ENCODE data around the gene KARS1. TPM values are rescaled to one million over a fixed set of nuclear protein-coding genes. Genes with fewer than 3 reads are reported as not detected.

KARS1 gene
- polyA plus RNA-seq, 1 donor from 2014 or later, result 151 TPM

DNA sequence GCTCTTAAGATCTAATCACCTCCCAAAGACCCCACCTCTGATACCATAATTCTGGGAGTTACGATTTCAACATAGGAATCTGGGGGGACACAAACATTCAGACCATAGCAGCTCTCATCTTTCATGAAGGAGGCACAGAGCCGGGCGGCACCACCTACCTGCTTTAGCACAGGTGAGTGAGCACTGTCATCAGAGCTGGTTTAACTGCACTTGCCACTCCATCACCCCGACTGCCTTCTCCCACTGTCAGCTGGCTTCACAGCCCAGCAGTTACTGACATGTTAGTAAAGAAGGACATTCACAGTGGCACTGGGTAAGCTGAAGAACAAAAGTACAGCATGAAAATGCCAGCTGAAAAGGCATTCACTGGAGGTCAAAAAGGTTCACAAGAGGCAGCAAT is 58.7 kb downstream of the KARS1 start:
- Histone ChIP-seq H3K27ac (ENCODE audit: low read length) (no peak overlapping the region), H3K36me3 (ENCODE audit: insufficient read depth, low read length) (peaks cover 5% of the 10 kb centered on the region), H3K9me2 (ENCODE audit: insufficient read depth, low read length) (no peaks in the 10 kb centered on the region), H3K27me3 (ENCODE audit: insufficient read depth, low read depth, low read length) (no peaks in the 10 kb centered on the region), H3K79me2 (replicated peaks; ENCODE audit: insufficient read depth, low read length) (no peaks in the 10 kb centered on the region), H3K9ac (ENCODE audit: low read length) (no peak overlapping the region), H3K4me3 (ENCODE audit: low read length) (no peak overlapping the region), H3K9me3 (ENCODE audit: low read length) (no peaks in the 10 kb centered on the region), H4K20me1 (ENCODE audit: insufficient read depth) (no peaks in the 10 kb centered on the region), H2AFZ (ENCODE audit: low read depth, low read length) (no peak overlapping the region), H3F3A (ENCODE audit: insufficient read depth, low read length, poor library complexity, severe bottlenecking) (no peaks in the 10 kb centered on the region), H3K4me2 (ENCODE audit: low read length) (no peak overlapping the region)
- TF ChIP-seq, protein P1, sequence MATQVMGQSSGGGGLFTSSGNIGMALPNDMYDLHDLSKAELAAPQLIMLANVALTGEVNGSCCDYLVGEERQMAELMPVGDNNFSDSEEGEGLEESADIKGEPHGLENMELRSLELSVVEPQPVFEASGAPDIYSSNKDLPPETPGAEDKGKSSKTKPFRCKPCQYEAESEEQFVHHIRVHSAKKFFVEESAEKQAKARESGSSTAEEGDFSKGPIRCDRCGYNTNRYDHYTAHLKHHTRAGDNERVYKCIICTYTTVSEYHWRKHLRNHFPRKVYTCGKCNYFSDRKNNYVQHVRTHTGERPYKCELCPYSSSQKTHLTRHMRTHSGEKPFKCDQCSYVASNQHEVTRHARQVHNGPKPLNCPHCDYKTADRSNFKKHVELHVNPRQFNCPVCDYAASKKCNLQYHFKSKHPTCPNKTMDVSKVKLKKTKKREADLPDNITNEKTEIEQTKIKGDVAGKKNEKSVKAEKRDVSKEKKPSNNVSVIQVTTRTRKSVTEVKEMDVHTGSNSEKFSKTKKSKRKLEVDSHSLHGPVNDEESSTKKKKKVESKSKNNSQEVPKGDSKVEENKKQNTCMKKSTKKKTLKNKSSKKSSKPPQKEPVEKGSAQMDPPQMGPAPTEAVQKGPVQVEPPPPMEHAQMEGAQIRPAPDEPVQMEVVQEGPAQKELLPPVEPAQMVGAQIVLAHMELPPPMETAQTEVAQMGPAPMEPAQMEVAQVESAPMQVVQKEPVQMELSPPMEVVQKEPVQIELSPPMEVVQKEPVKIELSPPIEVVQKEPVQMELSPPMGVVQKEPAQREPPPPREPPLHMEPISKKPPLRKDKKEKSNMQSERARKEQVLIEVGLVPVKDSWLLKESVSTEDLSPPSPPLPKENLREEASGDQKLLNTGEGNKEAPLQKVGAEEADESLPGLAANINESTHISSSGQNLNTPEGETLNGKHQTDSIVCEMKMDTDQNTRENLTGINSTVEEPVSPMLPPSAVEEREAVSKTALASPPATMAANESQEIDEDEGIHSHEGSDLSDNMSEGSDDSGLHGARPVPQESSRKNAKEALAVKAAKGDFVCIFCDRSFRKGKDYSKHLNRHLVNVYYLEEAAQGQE (IDR thresholded peaks at IDR 0.05; ENCODE audit: borderline replicate concordance), result no peak
- TF ChIP-seq, protein P2, sequence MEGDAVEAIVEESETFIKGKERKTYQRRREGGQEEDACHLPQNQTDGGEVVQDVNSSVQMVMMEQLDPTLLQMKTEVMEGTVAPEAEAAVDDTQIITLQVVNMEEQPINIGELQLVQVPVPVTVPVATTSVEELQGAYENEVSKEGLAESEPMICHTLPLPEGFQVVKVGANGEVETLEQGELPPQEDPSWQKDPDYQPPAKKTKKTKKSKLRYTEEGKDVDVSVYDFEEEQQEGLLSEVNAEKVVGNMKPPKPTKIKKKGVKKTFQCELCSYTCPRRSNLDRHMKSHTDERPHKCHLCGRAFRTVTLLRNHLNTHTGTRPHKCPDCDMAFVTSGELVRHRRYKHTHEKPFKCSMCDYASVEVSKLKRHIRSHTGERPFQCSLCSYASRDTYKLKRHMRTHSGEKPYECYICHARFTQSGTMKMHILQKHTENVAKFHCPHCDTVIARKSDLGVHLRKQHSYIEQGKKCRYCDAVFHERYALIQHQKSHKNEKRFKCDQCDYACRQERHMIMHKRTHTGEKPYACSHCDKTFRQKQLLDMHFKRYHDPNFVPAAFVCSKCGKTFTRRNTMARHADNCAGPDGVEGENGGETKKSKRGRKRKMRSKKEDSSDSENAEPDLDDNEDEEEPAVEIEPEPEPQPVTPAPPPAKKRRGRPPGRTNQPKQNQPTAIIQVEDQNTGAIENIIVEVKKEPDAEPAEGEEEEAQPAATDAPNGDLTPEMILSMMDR (IDR thresholded peaks at IDR 0.05; ENCODE audit: poor library complexity, severe bottlenecking), result no peak
- TF ChIP-seq POLR2AphosphoS5 (IDR thresholded peaks at IDR 0.05) (no peak), MXI1 (conservative IDR thresholded peaks at IDR 0.05; ENCODE audit: poor library complexity, severe bottlenecking) (no peak), RAD21 (conservative IDR thresholded peaks at IDR 0.05) (no peak), EP300 (conservative IDR thresholded peaks at IDR 0.05; ENCODE audit: poor library complexity, severe bottlenecking) (no peak), SMC3 (conservative IDR thresholded peaks at IDR 0.05; ENCODE audit: poor library complexity) (no peak), EZH2 (IDR thresholded peaks at IDR 0.05; ENCODE audit: borderline replicate concordance, insufficient read depth, low read length, poor library complexity, severe bottlenecking) (no peak), TAF1 (IDR thresholded peaks at IDR 0.05; ENCODE audit: low read depth) (no peak)

- Histone ChIP-seq H3K4me3 (ENCODE audit: low read length) (no peak overlapping the region), H3F3A (ENCODE audit: insufficient read depth, low read length, poor library complexity, severe bottlenecking) (no peaks in the 10 kb centered on the region), H3K9ac (ENCODE audit: low read length) (no peak overlapping the region), H3K9me3 (ENCODE audit: low read length) (no peaks in the 10 kb centered on the region), H3K79me2 (replicated peaks; ENCODE audit: insufficient read depth, low read length) (no peaks in the 10 kb centered on the region), H3K36me3 (ENCODE audit: insufficient read depth, low read length) (peaks cover 5% of the 10 kb centered on the region), H3K27ac (ENCODE audit: low read length) (no peak overlapping the region), H2AFZ (ENCODE audit: low read depth, low read length) (no peak overlapping the region), H4K20me1 (ENCODE audit: insufficient read depth) (no peaks in the 10 kb centered on the region), H3K4me2 (ENCODE audit: low read length) (no peak overlapping the region), H3K9me2 (ENCODE audit: insufficient read depth, low read length) (no peaks in the 10 kb centered on the region), H3K27me3 (ENCODE audit: insufficient read depth, low read depth, low read length) (no peaks in the 10 kb centered on the region)
- TF ChIP-seq TAF1 (IDR thresholded peaks at IDR 0.05; ENCODE audit: low read depth) (no peak), EZH2 (IDR thresholded peaks at IDR 0.05; ENCODE audit: borderline replicate concordance, insufficient read depth, low read length, poor library complexity, severe bottlenecking) (no peak), POLR2AphosphoS5 (IDR thresholded peaks at IDR 0.05) (no peak), EP300 (conservative IDR thresholded peaks at IDR 0.05; ENCODE audit: poor library complexity, severe bottlenecking) (no peak), SMC3 (conservative IDR thresholded peaks at IDR 0.05; ENCODE audit: poor library complexity) (no peak), RAD21 (conservative IDR thresholded peaks at IDR 0.05) (no peak)
Observed at GRCh38 chr16:75584108-75584507, 63.4 kb downstream of the KARS1 start.
